HCT116 (cell line): ENCODE measurements around the gene CDK5RAP2.

Source experiments
- POLR2A ChIP-seq: IDR thresholded peaks from 2 replicates; pipeline ENCODE4 v1.7.0; 2011; ENCODE audit warnings: borderline replicate concordance; ENCODE audit not compliant: insufficient read depth, insufficient read length; ENCODE audit errors: extremely low read depth
- TF ChIP-seq, protein P1 (sequence below), 3 experiments: fragments of 200-600 bp in 1 of 3; sonication (generic) in 1 of 3; IDR thresholded peaks in 2 of 3; conservative IDR thresholded peaks in 1 of 3; 2 replicates each; pipeline ENCODE4 v1.5.1; 2012 to 2017; ENCODE audit warnings: low read depth in 2 of 3, low read length in 2 of 3, antibody characterized with exemption in 1 of 3, borderline replicate concordance in 1 of 3, control low read depth in 1 of 3, mild to moderate bottlenecking in 1 of 3, mixed read lengths in 1 of 3, mixed run types in 1 of 3, moderate library complexity in 1 of 3; ENCODE audit not compliant: insufficient read depth in 1 of 3
- TF ChIP-seq, protein P2 (sequence below): IDR thresholded peaks from 2 replicates; pipeline ENCODE4 v1.6.1; 2012; ENCODE audit warnings: low read depth

DNA sequence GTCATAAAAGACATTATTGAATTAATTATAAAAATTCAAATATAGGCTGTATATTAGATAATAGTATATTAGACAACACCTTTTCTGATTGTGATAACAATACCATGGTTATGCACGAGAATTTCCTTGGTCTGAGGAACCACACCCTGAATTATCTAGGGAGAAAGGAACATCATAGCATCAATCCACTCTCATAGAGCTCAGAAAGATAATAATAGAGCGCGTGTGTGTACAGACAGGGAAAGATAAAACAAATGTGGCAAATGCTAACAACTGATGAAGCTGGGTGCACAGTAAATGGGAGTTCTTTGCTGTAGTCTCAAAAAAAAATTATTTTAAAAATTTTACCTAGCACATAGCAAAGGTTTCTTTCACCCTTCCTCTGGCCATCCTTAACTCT lies 143.5 kb downstream of the CDK5RAP2 start:
- TF ChIP-seq, protein P1, sequence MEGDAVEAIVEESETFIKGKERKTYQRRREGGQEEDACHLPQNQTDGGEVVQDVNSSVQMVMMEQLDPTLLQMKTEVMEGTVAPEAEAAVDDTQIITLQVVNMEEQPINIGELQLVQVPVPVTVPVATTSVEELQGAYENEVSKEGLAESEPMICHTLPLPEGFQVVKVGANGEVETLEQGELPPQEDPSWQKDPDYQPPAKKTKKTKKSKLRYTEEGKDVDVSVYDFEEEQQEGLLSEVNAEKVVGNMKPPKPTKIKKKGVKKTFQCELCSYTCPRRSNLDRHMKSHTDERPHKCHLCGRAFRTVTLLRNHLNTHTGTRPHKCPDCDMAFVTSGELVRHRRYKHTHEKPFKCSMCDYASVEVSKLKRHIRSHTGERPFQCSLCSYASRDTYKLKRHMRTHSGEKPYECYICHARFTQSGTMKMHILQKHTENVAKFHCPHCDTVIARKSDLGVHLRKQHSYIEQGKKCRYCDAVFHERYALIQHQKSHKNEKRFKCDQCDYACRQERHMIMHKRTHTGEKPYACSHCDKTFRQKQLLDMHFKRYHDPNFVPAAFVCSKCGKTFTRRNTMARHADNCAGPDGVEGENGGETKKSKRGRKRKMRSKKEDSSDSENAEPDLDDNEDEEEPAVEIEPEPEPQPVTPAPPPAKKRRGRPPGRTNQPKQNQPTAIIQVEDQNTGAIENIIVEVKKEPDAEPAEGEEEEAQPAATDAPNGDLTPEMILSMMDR (IDR thresholded peaks at IDR 0.05 in 2 of 3, conservative IDR thresholded peaks at IDR 0.05 in 1 of 3; ENCODE audit: borderline replicate concordance in 1 of 3, insufficient read depth in 1 of 3, low read depth in 2 of 3, low read length in 2 of 3), result no peak
- TF ChIP-seq, protein P2, sequence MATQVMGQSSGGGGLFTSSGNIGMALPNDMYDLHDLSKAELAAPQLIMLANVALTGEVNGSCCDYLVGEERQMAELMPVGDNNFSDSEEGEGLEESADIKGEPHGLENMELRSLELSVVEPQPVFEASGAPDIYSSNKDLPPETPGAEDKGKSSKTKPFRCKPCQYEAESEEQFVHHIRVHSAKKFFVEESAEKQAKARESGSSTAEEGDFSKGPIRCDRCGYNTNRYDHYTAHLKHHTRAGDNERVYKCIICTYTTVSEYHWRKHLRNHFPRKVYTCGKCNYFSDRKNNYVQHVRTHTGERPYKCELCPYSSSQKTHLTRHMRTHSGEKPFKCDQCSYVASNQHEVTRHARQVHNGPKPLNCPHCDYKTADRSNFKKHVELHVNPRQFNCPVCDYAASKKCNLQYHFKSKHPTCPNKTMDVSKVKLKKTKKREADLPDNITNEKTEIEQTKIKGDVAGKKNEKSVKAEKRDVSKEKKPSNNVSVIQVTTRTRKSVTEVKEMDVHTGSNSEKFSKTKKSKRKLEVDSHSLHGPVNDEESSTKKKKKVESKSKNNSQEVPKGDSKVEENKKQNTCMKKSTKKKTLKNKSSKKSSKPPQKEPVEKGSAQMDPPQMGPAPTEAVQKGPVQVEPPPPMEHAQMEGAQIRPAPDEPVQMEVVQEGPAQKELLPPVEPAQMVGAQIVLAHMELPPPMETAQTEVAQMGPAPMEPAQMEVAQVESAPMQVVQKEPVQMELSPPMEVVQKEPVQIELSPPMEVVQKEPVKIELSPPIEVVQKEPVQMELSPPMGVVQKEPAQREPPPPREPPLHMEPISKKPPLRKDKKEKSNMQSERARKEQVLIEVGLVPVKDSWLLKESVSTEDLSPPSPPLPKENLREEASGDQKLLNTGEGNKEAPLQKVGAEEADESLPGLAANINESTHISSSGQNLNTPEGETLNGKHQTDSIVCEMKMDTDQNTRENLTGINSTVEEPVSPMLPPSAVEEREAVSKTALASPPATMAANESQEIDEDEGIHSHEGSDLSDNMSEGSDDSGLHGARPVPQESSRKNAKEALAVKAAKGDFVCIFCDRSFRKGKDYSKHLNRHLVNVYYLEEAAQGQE, result no peak
- TF ChIP-seq POLR2A, result no peak
